Stimulated activated CD8-positive, alpha-beta memory T cell treated with anti-CD3 and anti-CD28 coated beads, Interleukin-4, amount 100 ng/mL, for 24 hours (primary cell): ENCODE measurements around the gene GRIK2.
"Not testable (repeated sequence)": the region's sequence is repeated elsewhere in the genome, so short reads cannot be mapped to it uniquely, and the experiment has no call there.

Source experiments
- DNase-seq: peaks from one replicate; pipeline ENCODE4 v3.0.0-alpha.2; 2020; ENCODE audit warnings: low read depth

The GRIK2 gene

DNA sequence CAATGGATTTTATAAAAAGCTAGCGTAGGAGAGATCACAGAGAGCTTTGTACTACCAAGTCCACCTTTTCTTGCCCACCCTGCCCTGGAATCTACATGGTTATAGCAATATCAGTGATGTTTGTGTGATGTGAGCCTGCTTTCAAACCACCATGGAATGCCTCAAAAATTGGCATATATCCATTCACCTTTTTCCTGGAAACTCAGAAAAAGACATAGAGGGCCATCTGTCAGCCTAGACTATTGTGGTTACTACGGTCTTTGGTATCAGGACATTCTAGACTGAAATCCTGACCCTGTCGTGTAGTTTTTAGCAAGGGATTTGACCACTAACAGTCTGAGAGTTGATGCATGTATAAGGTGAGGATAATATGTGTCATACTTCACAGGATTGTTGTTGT lies 239.6 kb downstream of the GRIK2 start:
- no peak for DNase-seq

DNA sequence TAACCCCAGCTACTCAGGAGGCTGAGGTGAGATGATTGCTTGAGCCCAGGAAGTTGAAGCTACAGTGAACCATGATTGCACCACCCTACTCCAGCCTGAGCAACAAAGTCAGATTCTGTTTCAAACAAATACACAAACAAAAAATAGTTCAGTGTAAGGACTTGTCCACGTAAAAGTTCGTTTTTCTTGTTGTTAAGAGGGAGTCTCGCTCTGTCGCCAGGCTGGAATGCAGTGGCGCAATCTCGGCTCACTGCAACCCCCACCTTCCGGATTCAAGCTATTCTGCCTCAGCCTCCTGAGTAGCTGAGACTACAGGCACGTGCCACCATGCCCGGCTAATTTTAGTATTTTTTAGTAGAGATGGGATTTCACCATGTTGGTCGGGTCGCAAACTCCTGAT lies 245.4 kb downstream of the GRIK2 start:
- not testable (repeated sequence) for DNase-seq

DNA sequence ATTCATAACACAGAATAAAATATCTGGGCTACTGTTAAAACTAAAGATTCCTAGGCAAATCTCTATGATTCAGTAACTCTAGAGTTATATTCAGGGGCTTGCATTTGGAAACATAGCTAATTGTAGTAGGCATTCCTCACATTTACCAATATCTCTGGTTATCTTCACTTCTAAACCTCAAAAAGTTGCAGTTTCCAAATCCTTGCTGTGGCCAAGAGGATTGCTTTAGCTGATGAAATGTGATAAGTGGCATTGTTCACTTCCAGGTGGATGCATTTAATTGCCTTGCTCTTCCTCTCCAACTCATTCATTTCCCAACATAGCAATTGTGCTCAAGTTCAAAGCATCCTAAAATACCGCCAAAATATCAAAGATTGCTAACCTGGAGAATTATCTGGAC lies 246.6 kb downstream of the GRIK2 start:
- no peak for DNase-seq

DNA sequence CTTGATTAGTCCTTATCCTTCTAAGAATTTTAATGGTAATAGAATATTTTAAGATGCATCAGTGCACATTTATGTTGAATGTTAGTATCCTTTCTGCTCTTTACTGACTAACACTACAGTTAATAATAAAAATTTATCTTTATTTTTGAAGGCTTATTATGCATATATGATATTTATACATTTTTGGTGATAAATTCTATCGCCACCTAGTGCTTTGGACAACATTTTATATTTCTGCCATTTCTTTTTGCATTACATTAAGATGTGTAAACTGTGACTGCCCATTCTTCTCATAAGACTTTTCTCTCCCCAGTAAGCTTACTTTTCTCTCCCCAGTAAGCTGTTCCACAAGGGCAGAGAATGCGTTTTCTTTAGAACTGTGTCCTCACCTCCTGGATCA lies 252.3 kb downstream of the GRIK2 start:
- no peak for DNase-seq

DNA sequence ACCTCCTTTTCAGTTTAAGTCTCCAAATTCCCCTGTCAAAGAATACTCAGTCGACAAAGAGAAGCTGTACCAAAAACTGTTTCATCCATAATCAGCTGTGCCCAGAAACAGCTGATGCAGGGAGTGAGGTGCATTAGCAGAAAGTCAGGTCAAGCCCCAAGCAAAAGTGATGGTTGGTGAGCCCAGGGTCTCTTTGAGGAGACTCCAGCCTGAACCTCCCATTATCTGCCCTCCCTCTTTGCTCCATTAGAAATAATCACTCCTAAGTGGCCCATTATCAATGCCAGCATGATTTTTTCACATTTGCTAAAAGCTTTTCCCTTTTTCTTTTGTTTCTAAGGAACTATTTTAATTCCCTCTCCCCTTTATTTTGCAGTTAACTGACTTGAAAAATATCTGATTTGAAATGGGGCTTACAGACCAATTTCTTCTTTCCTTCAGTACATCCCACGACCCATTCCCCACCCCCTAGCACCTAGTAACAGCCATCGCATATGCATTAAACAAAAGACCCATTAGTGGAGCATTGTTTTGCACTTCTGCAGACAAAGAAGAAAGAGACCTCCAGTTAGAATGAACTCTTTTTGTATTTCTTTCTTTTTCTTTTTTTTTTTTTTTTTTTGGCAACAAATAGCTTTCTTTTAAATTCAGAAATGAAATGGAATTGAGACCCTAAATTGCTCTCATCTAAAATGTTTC lies 257.0 kb downstream of the GRIK2 start:
- DNase-seq: no peak

DNA sequence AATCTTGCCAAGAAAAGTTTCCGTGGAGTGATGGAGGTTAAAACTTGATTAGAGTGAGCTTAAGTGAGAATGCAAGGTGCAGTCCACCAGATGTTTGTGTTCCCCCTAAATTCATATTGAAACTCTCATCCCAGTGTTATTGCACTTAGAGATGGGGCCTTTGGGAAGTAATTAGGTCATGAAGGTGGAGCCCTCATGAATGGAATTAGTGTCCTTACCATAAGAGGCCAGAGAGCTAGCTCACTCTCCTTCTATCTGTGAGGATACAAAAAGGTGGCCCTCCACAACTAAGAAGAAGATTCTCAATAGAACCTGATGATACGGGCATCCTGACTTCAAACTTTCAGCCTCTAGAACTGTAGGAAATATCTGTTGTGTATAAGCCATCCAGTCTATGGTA lies 258.6 kb downstream of the GRIK2 start:
- no peak for DNase-seq

DNA sequence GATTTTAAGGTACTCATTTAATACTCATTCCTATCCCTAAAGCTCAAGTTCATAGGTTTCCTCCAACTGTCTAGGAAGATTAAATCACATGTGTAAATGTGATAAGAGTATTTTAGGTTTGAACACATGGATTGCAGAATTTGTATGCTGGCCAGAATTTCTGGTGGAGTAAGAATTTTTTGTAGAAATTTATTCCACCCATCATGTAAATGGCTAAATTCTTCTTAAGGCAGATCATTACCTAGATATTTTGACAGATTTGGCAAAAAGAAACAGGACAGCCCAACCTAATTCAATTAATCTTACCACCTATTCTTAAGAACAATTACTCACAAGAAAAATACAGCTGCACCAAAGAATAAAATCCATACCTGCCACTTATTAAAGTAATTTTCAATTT lies 261.6 kb downstream of the GRIK2 start:
- DNase-seq: no peak

DNA sequence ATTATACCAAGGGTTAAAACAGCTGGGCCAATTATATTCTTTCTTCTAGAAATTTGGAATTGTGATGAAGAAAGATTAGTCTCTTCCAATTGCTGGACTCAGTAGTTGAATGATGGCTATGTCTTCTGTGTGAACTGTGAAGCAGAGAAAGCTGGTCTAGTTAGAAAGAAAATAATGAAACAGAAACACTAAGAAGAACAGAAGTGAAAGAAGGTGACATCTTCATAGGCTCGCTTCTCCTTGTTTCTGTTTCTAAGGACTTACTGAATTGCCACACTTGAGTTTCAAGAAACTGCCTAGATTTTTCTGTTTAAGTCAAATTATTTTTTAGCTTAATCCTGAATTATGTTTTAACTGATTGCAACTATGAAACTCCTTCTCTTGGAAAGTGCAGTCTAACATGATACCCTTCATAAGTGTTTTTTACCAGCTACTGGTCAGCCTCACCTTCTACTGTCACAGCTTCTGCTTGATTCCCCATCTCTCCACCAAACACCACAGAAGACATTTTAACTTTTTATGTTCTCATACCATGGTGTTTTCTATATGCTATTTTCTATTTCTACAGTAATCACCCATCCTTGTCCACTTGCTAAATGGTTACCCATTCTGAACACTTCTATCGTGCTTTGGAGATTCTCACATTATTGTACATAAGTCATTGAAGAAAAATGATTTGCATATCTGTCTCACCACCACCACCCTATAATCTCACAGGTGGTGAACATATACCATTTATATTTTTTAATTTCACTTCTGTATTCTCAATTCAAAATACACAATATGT lies 268.8 kb downstream of the GRIK2 start:
- DNase-seq: no peak

DNA sequence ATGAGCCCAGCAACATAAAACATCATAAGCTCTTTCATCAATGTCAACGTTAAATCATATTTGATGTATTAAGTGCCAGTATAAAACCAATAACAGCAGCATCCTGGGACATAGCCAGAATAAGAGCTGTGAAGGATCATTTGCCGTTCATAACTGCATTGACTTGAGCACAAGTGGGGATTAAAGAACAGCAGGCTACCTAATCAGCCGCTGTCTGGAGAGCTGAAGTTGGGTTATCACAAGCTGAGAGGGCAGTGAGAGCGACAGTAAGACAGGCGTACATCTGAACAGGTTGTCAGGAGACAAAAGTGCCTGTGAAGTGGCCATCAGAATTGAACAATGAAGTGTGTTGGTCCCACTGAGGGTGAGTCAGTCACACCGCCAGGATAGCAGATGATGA lies 269.6 kb downstream of the GRIK2 start:
- no peak for DNase-seq

DNA sequence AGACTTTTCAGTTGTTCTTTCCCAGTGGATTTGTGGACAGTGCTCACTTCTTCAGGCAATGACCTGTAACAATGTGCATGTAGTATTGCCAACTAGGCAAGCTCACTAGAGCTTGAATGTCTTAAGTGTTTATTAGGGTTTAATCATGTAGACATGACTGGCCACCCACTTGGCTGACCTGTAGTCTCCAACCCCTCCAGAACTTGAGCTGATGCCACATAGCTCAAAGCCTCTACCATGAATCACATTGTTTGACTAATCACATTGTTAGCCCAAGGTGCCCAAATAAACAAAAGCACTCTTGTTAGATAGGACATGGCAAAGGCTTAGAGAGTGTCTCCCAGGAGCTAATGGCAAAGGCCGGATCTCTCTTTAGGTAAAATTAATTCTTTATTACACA lies 272.7 kb downstream of the GRIK2 start:
- DNase-seq: no peak

DNA sequence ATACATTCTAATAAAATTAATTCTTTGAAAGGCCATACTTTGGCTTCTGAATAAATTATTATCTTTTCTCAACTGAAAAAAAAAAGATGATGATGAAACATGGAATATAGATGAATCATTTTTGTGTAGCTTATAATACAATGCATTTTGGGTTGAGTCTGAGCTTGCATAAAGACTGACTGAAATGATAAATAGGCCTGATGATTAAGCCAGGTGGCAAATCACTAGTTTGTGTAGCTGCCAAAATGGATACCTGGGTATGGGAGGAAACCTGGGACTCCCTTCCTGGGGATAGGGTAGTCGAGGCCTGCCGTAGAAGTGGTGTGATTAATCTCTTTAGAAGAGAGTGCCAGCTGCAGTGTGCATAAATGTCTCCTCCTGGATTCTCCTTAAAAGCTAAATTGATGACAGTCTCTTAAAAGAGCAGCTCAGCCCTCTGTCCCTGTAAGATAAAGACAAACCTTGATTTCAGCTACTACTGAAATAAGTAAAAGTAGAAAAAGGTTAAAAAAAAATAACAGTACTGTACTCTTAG lies 275.1 kb downstream of the GRIK2 start:
- DNase-seq: no peak

DNA sequence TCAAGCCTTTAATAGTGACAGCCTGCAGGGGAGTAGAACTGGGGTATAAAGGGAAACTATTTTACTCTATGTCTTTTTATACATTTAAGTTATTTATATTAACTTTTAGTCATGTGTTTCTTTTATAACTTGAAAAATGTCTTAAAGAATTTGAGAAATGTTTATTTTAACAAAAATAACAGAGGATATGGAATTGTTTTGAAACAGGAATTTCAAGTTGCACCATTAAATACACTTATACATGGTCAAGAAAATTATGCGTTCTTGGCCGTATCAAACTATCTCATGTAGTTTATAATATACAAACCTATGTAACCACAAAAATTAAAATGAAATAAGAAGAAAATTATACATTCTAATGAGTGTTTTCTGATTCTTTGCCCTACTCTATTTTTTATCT lies 282.7 kb downstream of the GRIK2 start:
- DNase-seq: no peak

DNA sequence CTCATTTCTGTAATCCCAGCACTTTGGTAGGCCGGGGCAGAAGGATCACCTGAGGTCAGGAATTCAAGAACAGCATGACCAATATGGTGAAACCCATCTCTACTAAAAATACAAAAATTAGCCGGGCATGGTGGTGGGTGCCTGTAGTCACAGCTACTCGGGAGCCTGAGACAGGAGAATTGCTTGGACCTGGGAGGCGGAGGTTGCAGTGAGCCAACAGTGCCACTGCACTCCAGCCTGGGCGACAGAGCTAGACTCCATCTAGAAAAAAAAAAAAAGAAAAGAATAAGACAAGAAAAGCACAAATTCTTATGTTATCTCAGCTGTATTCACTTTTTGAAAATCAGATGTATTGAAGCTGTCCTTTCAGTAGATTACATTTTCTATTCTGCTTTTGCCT lies 289.4 kb downstream of the GRIK2 start:
- no peak for DNase-seq

DNA sequence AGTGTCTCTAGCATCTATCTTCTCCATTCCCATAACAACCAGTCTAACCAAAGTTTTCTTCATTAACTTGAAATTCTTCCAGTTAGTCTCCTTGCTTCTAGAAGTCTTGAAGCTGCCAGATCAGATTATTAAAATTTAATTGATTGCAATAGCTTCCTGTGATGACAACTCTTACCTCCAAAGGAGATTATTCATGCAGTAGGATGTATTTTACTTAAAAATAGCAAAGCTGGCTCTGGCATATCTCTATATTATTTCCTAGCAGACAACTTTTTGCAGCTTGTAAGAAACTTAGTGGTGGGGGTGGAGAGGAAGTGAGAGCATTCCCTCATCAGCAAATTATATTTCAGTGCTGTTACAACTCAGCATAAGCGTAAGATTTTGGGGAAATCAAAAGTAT lies 290.4 kb downstream of the GRIK2 start:
- no peak for DNase-seq

DNA sequence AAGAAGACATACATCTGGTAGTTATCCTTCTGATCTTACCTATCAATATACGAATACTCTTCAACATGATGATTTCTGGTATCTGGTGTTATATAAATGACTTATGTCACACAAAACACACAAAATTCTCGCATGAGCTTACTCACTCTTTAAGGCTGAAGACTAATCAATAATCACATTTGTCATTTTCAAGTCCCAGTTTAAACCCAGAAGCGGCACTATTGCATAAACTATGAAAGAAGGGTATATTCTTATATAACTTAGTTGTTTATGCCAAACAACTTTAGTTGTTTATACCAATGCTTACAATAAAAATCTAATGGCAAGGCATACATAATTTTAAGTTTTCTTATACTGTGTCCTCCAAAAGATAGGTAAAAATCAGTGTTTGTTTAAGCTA lies 293.1 kb downstream of the GRIK2 start:
- no peak for DNase-seq

DNA sequence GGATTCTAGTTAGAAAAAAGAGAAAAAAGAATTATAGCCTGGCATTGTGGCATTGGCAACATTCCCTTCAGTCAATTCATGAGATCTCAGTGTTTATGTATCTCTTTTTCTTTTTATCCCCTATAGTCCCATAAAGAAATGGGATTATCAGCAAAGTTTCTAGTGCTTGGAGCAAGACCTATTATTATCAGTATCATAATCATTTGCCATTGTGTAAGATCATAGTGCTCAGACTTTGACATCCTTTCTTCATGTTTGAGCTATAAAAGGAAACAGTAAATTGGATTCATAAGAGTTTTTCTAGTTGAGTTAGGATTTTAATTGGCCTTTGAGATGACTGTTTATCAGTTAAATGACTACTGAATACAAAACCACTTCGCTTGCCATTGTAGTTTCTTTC lies 295.6 kb downstream of the GRIK2 start:
- no peak for DNase-seq

DNA sequence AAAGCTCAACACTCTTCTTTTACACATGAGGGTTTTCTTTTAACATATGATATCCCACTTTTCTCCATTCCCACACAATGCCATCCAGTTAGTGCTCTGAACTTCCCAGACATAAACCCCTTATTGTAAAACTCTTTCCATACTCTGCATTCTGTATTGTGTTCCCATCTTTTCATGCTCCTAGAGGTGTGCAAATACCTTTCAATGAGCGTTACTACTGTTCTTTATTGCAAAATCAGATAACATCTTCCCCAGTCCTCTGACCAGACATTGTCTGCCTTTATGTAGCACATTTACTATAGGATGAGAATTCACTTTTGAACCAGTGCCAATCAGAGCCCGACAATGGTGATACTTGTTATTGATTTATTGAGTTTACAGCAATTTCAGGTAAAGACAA lies 296.2 kb downstream of the GRIK2 start:
- DNase-seq: no peak

DNA sequence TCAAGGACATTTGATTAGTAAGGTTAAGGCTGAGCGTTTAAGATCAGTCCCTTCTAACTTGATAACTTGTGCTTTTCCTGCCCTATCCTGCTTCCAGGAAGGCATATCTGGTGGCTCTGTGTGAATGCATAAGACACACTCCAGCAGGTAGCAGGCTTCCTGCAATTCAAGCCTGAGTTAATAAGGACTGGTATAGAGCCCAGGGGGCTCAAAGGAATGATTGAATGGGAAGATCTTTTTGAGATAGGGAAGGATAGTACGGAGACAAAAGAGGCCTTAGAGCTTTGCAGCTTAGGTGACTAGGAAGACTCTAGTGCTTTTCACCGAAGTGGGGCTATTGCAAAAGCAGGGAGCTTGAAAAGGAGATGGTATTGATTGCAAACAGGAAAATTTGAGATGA lies 307.1 kb downstream of the GRIK2 start:
- DNase-seq: no peak

DNA sequence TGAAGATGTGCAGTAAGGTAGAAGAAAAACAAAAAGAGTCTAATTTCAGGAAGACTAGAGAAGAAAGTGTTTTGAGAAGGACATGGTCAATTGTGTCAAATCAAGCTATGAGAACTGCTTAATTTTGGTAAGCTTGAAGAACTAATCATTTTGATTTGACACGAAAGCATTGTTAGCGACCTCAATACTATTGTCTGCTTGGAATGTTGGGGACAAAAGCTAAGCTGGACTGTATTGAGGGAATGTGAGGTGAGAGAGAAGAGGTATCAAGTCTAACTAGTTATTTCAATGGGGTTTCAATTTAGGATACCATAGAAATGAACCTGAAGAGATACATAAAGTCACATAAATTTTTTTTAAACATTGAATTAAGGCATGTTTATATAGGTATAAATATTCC lies 309.8 kb downstream of the GRIK2 start:
- no peak for DNase-seq

DNA sequence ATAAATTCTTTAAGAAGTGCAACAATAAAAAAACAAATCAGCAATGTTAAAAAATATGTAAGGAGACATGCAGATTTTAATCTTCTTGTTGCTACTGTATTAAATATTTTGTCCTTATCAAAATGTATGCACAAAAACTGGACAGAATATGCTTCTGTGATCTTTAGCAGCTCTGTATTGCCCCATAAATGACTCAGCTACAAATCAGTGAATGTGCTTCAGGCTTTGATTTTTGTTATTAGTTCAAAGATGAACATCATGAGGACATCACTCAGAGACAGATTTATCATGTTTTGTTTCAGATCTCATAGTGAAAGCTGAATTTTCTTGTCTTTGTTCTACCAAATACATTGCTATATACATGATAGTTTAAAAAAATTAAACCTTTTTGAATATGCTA lies 312.4 kb downstream of the GRIK2 start:
- no peak for DNase-seq

DNA sequence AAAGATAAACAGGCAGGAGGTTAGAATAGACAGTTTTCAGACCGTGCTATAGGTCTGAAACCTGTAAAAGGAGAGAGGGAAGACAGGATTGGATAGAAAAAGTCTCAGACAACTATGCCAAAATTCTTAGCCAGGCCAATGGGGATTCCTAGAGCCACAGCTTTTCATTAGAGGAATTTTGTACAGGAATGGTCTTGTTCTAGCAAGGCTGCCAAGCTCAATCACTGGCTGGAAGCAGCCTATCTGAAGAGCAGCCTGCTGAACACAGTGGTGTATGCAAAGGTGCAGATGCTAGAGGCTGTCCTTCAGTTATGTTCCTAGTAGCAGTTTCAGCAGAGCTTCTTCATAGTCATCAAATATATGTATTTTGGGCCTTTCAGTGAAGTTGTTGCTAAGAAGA lies 313.1 kb downstream of the GRIK2 start:
- DNase-seq: no peak

DNA sequence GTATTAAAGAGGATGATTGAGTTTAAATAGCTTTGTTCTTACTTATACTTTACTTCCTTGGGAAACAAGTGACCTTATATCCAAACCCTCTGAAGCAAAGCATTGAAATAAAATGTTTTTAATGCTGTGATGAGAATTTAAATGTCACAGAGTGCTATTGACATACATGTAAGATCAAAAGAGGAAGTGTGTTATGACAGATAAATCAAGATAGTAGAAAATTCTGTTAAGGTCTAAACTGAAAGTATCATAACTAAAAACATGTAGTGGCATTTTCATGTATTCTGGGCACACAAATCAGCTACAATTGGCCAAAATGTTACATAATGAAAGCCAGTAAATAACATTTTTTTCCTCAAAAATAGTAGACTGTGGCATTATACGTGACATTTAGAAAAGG lies 318.0 kb downstream of the GRIK2 start:
- no peak for DNase-seq

DNA sequence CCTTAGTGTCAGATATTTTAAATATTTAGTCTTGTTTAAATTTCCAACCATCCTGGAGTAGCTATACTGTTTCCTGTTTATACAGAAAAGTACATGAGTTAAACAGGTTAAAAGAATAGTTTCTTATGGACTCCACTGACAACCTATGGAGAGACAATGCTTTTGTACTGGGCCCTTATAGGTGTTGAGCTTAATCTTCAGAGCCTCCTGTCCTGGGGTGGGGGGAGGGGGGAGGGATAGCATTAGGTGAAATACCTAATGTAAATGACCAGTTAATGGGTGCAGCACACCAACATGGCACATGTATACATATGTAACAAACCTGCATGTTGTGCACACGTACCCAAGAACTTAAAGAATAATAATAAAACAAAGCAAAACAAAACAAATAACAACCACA lies 322.9 kb downstream of the GRIK2 start:
- DNase-seq: no peak

DNA sequence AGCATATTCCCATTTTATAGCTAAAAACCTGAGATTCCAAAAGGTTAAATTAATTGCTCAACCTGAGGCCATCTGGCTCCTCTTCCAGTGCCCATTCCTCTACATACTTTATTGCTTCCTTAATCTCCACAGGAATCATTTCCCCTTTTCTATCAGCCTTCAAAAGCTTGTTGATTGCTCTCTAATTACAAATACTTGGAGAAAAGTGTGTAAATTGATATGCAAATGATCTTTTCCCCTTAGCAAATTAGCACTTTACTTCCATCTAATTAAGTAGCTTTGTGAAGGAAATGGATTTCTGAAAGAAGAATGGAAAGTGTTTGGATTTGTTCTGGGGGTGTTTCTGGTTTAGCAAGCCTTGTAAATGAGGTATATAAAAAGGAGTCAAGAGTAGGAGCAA lies 323.3 kb downstream of the GRIK2 start:
- DNase-seq: no peak
